Sigmoid colon (tissue), 7 donors: ENCODE results near the gene UVRAG. TPM values are rescaled to one million over a fixed set of nuclear protein-coding genes. Genes with fewer than 3 reads are reported as not detected.
A peak's percentile ranks its signal among the peaks of the same experiment; 100 is the strongest.

Experiments
- DNase-seq: peaks from one replicate; pipeline ENCODE4 v3.0.0-alpha.2; 2019
- H3K27ac ChIP-seq, 4 donors: fragments of 200-600 bp; sonication (generic); one replicate each; pipeline ENCODE4 v1.5.1; 2016 to 2019; ENCODE audit warnings: mild to moderate bottlenecking in 1 of 4
- H3K27me3 ChIP-seq, 3 donors: fragments of 200-600 bp; sonication (generic); one replicate each; pipeline ENCODE4 v1.5.1; 2019; ENCODE audit warnings: mild to moderate bottlenecking in 1 of 3
- H3K36me3 ChIP-seq, 4 donors: fragments of 200-600 bp; sonication (generic); one replicate each; pipeline ENCODE4 v1.5.1; 2016 to 2019
- H3K4me1 ChIP-seq, 4 donors: fragments of 200-600 bp; sonication (generic); one replicate each; pipeline ENCODE4 v1.5.1; 2017 to 2019
- H3K4me3 ChIP-seq, 4 donors: fragments of 200-600 bp; sonication (generic); one replicate each; pipeline ENCODE4 v1.5.1; 2017 to 2019; ENCODE audit warnings: mild to moderate bottlenecking in 2 of 4, moderate library complexity in 1 of 4
- H3K9me3 ChIP-seq, 4 donors: fragments of 200-600 bp in 3 of 4; sonication (generic) in 3 of 4; one replicate each; pipeline versions ENCODE4 v1.5.1 to v1.6.1; 2013 to 2019
- EP300 ChIP-seq, 4 donors: sonication (generic); formaldehyde crosslinking; IDR thresholded peaks; one replicate each; pipeline ENCODE4 v1.6.1; 2017; ENCODE audit warnings: antibody characterized with exemption in 4 of 4
- POLR2A ChIP-seq, 2 donors: fragments of 450-650 bp; IDR thresholded peaks; one replicate each; pipeline ENCODE4 v1.6.1; 2016; ENCODE audit warnings: antibody characterized with exemption in 2 of 2, mild to moderate bottlenecking in 2 of 2, moderate library complexity in 2 of 2
- POLR2AphosphoS5 ChIP-seq, 4 donors: sonication (generic); formaldehyde crosslinking; IDR thresholded peaks; one replicate each; pipeline ENCODE4 v1.6.1; 2017; ENCODE audit warnings: antibody characterized with exemption in 4 of 4
- WGBS, 2 donors: extraction: QIAGEN DNeasy Blood & Tissue Kit; methylation state at CpG; one replicate each; pipeline ENCODE4 v1.1.7; 2013; 5-methylcytosine and 5-hydroxymethylcytosine counted together
- intact Hi-C: fragments of 100-400 bp; cut with DNase I; formaldehyde crosslinking; loops from one replicate; pipeline ENCODE4 v1.15.1; 2023
- polyA plus RNA-seq, 3 donors: library from polyadenylated mRNA; stranded (reverse); fragments of 200-250 nt; gene quantifications; one replicate each; pipeline ENCODE4 v1.2.3, GENCODE V29; 2013
- total RNA-seq, 4 donors: library from RNA; depleted of rRNA; stranded (reverse); fragments of >200 nt; gene quantifications; one replicate each; pipeline ENCODE4 v1.1.0, GENCODE V29; 2016
- TF ChIP-seq, protein P1 (sequence below), 4 experiments: fragments of 450-650 bp in 3 of 4; fragments of 200-600 bp in 1 of 4; IDR thresholded peaks; one replicate each; pipeline ENCODE4 v1.5.1; 2016 to 2019; ENCODE audit warnings: antibody characterized with exemption in 4 of 4, mild to moderate bottlenecking in 3 of 4, moderate library complexity in 2 of 4
- donor health status: healthy with polysubstance abuse.
- donor health status: Bipolar disorder and iron deficiency.
- donor health status: healthy.

UVRAG gene
- total and polyA plus RNA-seq, 7 donors = 4.9 to 43.2 (median 29.3) TPM

DNA sequence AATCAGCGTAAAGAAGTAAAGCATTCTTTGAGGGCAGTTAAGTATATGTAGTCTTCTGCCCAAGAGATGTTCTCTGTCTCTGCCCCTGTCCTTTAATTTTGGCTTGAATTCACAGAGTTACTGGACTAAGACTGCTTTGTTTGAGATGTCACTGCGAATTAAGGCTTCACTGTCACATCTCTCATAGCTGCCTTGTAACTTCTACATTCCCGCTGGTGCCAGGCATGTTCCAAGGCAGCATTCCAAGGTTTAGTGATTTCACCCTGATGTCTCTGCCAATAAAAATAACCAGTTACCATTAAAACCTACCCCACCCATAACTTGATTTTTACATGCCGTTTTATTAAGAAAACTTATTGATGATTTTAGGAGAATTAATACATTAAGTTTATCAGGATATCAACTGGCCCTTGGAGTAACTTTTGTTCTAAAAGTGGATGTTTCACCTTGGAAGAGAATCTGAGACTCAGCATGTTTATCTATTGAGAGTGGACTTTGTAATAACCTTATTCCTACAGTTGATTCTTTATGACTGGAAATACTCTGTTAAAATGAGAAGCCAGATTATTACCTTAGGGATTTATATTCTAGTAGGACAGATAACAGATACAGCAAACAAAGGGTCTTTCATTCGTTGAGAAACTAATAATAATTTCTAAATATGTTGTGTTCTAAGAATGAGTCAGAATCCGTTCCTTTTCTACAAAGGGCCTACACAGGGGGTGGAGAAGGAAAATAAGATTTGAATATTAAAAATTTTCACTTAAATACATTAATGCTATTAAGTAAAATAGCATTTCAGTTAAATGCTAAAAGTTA lies 110.2 kb downstream of the UVRAG start:
- no peak for TF ChIP-seq EP300 (IDR thresholded peaks at IDR 0.05)
- no peak for TF ChIP-seq POLR2AphosphoS5 (IDR thresholded peaks at IDR 0.05)
- TF ChIP-seq, protein P1, sequence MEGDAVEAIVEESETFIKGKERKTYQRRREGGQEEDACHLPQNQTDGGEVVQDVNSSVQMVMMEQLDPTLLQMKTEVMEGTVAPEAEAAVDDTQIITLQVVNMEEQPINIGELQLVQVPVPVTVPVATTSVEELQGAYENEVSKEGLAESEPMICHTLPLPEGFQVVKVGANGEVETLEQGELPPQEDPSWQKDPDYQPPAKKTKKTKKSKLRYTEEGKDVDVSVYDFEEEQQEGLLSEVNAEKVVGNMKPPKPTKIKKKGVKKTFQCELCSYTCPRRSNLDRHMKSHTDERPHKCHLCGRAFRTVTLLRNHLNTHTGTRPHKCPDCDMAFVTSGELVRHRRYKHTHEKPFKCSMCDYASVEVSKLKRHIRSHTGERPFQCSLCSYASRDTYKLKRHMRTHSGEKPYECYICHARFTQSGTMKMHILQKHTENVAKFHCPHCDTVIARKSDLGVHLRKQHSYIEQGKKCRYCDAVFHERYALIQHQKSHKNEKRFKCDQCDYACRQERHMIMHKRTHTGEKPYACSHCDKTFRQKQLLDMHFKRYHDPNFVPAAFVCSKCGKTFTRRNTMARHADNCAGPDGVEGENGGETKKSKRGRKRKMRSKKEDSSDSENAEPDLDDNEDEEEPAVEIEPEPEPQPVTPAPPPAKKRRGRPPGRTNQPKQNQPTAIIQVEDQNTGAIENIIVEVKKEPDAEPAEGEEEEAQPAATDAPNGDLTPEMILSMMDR (IDR thresholded peaks at IDR 0.05) = no peak
- no peak for TF ChIP-seq POLR2A (IDR thresholded peaks at IDR 0.05)
- 27 to 67% methylated on average over 6 of the region's 6 CpGs for WGBS, 2 donors
- Histone ChIP-seq H3K9me3 (no peaks in the 10 kb centered on the region), H3K27me3 (no peaks in the 10 kb centered on the region), H3K4me3 (no peak overlapping the region), H3K4me1 (peaks cover 0 to 36% (median 14%) of the 10 kb centered on the region in 4 donors), H3K27ac (peak overlapping the region in 1 of 4 donors; percentile 6), H3K36me3 (no peaks in the 10 kb centered on the region)
- intact Hi-C loops = no loop called here
- no peak for DNase-seq

DNA sequence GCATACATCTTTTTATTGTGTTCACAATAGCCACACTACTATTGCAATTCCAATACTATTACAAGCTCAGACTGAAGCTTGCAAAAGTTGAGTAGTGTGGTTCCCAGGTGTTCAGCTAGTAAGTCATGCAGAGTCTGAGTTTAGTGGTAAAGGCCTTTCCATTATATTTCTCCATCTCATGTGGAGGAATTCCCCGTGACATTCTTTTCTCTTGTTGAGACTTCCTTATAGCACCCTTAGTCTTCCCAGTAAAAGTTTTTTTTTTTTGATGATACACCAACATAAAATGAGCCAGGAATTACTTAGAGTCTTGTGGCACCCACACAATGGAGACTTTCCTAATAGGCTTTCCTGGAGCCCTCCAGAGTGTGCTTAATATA lies 110.8 kb downstream of the UVRAG start:
- no peaks in the 10 kb centered on the region for H3K27me3 ChIP-seq
- no peak for DNase-seq
- TF ChIP-seq POLR2A (IDR thresholded peaks at IDR 0.05) (no peak), POLR2AphosphoS5 (IDR thresholded peaks at IDR 0.05) (no peak), EP300 (IDR thresholded peaks at IDR 0.05) (no peak)
- TF ChIP-seq, protein P1 (IDR thresholded peaks at IDR 0.05) = no peak
- no peak overlapping the region for H3K27ac ChIP-seq
- H3K9me3 ChIP-seq = no peaks in the 10 kb centered on the region
- WGBS, 2 donors = 25 to 79% methylated on average over 1 of the region's 1 CpG
- intact Hi-C loops = no loop called here
- H3K4me3 ChIP-seq = no peak overlapping the region
- peaks cover 0 to 30% (median 14%) of the 10 kb centered on the region in 4 donors for H3K4me1 ChIP-seq
- no peaks in the 10 kb centered on the region for H3K36me3 ChIP-seq

DNA sequence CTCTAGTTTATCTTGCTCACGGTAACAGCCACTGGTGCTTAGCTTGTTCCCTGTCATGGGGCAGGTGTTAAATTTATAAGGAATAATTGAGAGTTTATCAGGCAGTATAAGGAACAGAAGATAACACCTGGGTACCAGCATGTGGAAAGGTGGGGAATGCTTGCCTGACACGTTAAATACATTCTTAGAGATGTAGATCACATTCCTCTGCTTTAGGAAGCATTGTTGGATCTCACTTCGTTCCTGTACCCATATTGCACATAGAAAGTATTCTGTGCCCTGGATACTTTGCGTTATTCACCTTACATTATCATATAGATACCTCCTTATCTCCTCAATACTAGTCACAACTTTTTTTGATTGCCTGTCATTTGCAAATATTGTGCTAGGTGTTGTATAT lies 114.7 kb downstream of the UVRAG start:
- Histone ChIP-seq H3K4me3 (no peak overlapping the region), H3K36me3 (no peaks in the 10 kb centered on the region), H3K9me3 (no peaks in the 10 kb centered on the region), H3K27me3 (no peaks in the 10 kb centered on the region), H3K27ac (no peak overlapping the region), H3K4me1 (peaks cover 0 to 20% (median 9%) of the 10 kb centered on the region in 4 donors)
- no peak for TF ChIP-seq POLR2A (IDR thresholded peaks at IDR 0.05)
- TF ChIP-seq, protein P1 (IDR thresholded peaks at IDR 0.05) = no peak
- TF ChIP-seq EP300 (IDR thresholded peaks at IDR 0.05) = no peak
- no peak for TF ChIP-seq POLR2AphosphoS5 (IDR thresholded peaks at IDR 0.05)
- intact Hi-C loops = no loop called here
- 90 to 94% methylated on average over 4 of the region's 4 CpGs for WGBS, 2 donors
- DNase-seq = no peak

DNA sequence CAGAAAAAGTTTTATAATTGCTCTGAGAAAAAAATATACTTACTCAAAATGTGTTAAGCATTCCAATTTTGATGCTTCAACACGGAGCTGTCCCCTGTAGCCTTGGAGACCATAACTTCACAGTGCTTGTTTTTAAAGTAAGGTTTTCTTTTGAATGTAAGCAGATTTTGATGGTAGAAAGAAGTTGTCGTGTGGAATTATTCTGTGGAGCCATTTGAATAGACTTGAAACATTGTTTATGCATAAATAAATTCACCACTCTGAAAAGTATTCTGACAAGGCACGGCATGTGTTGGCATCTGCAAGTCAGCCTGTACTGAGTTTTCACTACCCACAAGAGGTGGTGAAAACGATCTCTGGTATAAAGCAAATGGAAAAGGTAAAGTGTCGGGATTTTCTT lies 115.5 kb downstream of the UVRAG start:
- H3K9me3 ChIP-seq = no peaks in the 10 kb centered on the region
- intact Hi-C loops = no loop called here
- no peaks in the 10 kb centered on the region for H3K36me3 ChIP-seq
- TF ChIP-seq POLR2AphosphoS5 (IDR thresholded peaks at IDR 0.05) (no peak), EP300 (IDR thresholded peaks at IDR 0.05) (no peak), POLR2A (IDR thresholded peaks at IDR 0.05) (no peak)
- TF ChIP-seq, protein P1 (IDR thresholded peaks at IDR 0.05) = no peak
- 90 to 92% methylated on average over 5 of the region's 5 CpGs for WGBS, 2 donors
- no peak overlapping the region for H3K27ac ChIP-seq
- DNase-seq = no peak
- H3K27me3 ChIP-seq = no peaks in the 10 kb centered on the region
- H3K4me3 ChIP-seq = no peak overlapping the region
- H3K4me1 ChIP-seq = peaks cover 0 to 11% (median 5%) of the 10 kb centered on the region in 4 donors
